ENCODE measurements around the gene ADAR. TPM values are rescaled to one million over a fixed set of nuclear protein-coding genes. Genes with fewer than 3 reads are reported as not detected.
A peak's percentile ranks its signal among the peaks of the same experiment; 100 is the strongest.

The ADAR gene
- total RNA-seq, 1 donor from 2014 or later = 54.1 TPM

DNA sequence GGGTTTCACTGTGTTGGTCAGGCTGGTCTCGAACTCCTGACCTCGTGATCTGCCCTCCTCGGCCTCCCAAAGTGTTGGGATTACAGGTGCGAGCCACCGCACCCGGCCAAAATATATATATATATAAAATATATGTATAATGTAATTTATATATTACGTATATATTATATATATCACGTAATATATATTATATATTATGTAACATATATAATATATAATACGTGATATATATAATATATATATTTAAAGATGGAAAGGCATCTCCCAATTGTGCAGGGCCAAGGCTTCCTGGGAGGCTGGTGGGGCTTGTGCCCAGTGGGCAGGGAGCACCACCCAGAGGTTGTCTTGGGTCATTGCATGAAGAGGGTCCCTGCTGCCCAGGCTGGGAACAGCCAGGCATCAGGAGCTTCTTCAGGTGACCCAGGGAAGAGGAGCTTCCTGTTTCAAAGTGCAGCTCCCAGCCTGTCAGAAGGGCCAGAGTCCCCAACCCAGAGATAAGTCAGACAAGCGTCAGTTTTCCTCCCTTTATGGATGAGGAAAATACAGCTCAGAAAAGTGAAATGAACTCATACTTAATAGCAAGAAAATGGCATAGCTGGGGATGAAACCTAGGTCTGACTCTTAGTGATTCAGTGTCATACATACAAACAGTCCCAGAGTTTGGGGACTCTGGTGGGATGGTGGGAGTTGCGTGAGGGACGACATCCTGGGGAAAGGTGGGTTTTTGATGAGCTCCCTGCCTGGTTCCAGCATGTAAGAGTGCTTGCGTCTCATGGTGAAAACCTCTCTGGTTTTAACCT is 61.5 kb downstream of the ADAR start:
- intact Hi-C loops (cut with DNase I) = loop anchor here (1.0 to 10.0 kb wide), 2 partner anchors 66 to 202 kb away; no protein-coding TSS in a partner anchor
- DNase-seq (ENCODE audit: low spot score) = no peak

DNA sequence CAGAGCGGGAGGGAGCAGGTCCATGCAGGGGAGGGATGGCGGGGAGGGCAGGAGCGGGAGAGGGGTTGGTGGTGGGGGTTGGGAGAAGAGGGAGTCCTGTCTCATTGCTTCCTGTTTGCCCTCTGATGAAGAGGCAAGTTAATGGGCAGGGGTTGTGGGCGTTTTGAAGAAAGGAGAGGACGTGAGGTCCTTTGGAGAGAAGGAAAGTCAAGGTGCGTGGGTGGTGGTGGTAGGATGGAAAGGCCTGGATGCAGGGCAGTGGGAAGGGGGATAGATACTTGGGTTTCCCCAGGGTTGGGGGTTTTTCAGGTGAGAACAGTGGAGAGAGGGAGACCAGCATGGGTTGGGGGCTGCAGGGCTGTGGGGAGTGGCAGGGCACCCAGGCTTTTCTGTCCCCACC is 66.8 kb downstream of the ADAR start:
- intact Hi-C loops (cut with DNase I) = loop anchor here (10.0 kb wide), 1 partner anchor 196 kb away; no protein-coding TSS in a partner anchor
- no peak for DNase-seq (ENCODE audit: low spot score)

DNA sequence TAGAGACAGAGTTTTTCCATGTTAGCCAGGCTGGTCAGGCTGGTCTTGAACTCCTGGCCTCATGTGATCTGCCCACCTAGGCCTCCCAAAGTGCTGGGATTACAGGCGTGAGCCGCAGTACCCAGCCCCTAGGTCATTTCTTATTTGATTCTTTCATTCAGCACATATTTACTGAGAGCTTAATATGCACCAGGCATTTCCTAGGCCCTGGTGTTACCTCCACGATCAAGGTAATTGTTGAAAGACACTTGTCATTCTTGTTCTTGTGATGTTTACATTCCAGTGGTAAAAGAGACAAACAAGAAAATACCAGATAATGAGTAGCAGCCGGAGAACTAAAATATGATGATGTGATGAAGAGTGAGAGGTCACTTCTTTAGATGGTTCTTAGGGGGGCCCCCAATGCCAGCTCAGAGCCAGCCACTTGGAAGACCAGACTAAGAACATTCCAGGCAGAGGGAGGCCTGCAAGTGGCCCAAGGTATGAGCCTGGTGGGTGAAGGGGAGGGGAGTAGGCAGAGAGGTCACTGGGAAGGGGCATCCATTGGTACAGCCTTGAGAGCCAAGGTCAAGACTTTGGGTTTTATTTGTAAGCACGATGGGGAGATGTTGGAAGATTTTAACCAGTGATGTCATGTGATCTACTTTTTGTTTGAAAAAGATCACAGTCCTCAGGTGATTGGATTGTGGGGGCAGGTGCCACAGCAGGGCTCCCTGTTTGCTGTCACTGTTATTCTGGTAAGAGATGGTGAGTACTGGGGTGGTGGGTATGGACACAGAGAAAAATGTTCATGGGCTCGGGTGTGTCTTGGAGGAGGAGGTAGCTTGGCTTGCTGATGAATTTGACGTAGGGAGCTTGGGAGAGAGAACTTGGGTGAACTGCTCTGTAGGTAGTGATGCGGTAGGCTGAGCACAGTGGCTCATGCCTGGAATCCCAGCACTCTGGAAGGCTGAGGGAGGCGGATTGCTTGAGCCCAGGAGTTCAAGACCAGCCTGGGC is 68.2 kb downstream of the ADAR start:
- DNase-seq (ENCODE audit: low spot score) = peak; percentile 33
- intact Hi-C loops (cut with DNase I) = loop anchor here (10.0 kb wide), 1 partner anchor 195 kb away; no protein-coding TSS in a partner anchor

DNA sequence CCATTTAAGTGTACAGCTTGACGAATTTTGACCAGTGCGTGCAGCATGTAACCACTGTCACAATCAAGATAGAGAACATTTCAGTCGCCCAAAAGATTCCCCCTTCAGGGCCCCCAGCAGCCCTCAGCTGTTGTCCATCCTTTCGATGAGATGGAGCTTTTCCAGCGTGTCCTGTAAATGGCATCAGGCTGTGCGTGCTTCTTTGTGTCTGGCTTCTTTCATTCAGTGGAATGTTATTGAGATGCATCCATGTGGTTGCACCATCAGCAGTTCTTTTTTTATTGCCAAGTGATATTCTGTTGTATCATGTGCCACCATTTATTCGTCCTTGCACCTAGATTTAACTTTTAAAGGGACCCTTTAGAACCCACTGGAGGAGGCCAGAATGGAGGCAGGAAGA is 71.4 kb downstream of the ADAR start:
- DNase-seq (ENCODE audit: low spot score) = no peak
- intact Hi-C loops (cut with DNase I) = no loop called here

DNA sequence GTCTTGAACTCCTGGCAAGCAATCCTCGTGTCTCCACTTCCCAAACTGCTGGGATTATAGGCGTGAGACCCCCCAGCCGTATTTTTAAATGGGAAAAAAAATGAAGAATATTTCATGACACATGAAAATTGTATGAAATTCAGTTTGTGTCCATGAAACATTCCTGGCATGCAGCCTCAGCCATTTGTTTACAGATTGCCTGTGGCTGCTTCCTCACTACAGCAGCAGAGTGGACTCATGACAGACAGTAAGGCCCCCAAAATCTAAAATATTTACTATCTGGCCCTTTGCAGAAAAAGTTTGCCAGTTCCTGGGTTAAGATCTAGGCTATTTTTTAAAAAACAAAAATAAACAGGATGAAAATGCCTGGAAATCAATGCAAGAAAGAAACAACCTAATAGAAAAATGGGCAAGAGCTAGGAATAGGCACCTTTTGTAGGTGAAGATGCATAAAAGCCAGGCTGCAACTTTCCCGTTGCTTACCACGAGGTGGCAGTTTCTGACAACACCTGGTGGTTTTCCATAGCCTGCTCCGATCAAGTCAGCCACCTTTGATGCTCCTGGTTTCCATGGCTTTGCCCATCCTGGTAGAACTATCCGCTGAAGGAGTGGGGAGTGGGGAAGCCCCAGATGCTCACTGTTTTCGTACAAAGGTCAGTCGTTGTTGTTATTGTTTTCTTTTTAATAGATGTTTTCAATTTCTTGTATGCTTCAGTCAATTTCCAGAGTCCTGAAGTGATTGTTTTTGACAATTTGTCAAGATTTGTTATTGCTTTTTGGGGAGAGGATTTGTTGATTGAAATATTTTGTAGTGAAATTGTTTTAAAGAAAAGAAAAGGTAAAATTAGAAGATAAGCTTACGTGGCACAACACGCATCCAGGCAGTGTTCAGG is 73.8 kb downstream of the ADAR start:
- DNase-seq (ENCODE audit: low spot score) = no peak
- intact Hi-C loops (cut with DNase I) = no loop called here

Other genes starting within 250 kb of the ADAR start
- 5.2 TPM for gene IL6R, start 202.8 kb downstream of the ADAR start, total RNA-seq
- 5.0 TPM for gene TDRD10, start 106.0 kb downstream of the ADAR start, total RNA-seq
- 16.8 TPM for gene SHE, start 105.8 kb downstream of the ADAR start, total RNA-seq
- gene UBE2Q1, start 49.5 kb downstream of the ADAR start, total RNA-seq = 65.5 TPM
- 0.05 TPM for gene CHRNB2, start 40.4 kb downstream of the ADAR start, total RNA-seq

Data from cardiac septum (tissue), 1 donor.